Gastroesophageal sphincter (tissue), 3 donors: ENCODE results near the gene FBXL4.

Experiments used
- CTCF ChIP-seq, 4 experiments: fragments of 200-600 bp in 2 of 4; fragments of 450-650 bp in 2 of 4; sonication (generic) in 1 of 4; IDR thresholded peaks; one replicate each; pipeline ENCODE4 v1.5.1; 2017 to 2019; ENCODE audit warnings: antibody characterized with exemption in 4 of 4, mild to moderate bottlenecking in 2 of 4, moderate library complexity in 2 of 4
- EP300 ChIP-seq: sonication (generic); formaldehyde crosslinking; IDR thresholded peaks from one replicate; pipeline ENCODE4 v1.6.1; 2017; ENCODE audit warnings: antibody characterized with exemption, mild to moderate bottlenecking
- POLR2A ChIP-seq, 2 donors: fragments of 450-650 bp; IDR thresholded peaks; one replicate each; pipeline ENCODE4 v1.6.1; 2017; ENCODE audit warnings: antibody characterized with exemption in 2 of 2, mild to moderate bottlenecking in 2 of 2, moderate library complexity in 1 of 2
- POLR2AphosphoS5 ChIP-seq: sonication (generic); formaldehyde crosslinking; IDR thresholded peaks from one replicate; pipeline ENCODE4 v1.6.1; 2017; ENCODE audit warnings: antibody characterized with exemption

- TF ChIP-seq CTCF (IDR thresholded peaks at IDR 0.05) (no peak), POLR2AphosphoS5 (no peak), EP300 (no peak), POLR2A (IDR thresholded peaks at IDR 0.05) (no peak)
Measured at GRCh38 chr6:98986071-98986615, 38.4 kb upstream of the FBXL4 start.
